DMS 273 (cell line): Measurements from ENCODE around the gene ATP6AP1.

Experiments used
- DNase-seq: peaks from one replicate; lab custom pipeline; 2025; ENCODE audit not compliant: unreplicated experiment; lab: John Stamatoyannopoulos, UW

Gene ATP6AP1

GRCh38 chrX:154426916-154427770 is 1.3 kb upstream of the ATP6AP1 start:
- no peak for DNase-seq

DNA sequence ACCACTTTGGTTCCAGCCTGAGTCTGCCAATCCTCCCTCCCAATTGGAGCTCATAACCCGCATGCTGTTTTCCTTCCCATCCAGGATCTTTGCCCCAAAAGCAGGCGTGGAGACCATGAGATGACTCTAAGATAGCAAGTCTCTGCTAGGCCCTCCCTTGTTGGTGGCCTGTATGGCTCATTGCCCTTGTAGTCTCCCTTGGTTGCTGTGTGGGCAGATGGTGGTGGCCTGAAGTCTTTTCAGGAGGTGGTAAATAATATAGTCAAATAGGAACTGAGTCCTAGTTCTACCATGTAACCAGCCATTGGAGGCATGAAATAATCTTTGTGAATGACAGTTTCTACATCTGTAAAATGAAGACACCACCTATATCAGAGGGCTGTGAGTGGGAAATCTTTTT is 1.2 kb downstream of the ATP6AP1 start:
- no peak for DNase-seq

DNA sequence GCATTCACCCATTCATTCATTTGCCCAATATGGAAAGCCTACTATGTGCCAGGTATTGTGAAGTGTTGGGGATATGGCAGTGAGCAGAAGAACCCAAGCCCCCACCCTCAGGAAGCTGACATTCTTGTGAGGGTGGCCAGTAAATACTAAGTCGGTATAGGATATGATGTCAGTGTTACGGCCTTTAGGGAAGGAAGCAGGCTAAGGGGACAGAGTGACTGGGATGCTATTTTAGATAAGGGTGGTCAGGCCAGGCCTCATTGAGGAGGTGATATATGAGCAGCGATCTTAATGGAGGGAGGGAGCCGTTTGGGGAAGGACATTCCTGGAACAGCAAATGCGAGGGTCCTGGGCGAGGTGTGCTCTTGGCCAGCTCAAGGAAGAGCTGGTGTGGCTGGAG is 2.0 kb downstream of the ATP6AP1 start:
- no peak for DNase-seq

DNA sequence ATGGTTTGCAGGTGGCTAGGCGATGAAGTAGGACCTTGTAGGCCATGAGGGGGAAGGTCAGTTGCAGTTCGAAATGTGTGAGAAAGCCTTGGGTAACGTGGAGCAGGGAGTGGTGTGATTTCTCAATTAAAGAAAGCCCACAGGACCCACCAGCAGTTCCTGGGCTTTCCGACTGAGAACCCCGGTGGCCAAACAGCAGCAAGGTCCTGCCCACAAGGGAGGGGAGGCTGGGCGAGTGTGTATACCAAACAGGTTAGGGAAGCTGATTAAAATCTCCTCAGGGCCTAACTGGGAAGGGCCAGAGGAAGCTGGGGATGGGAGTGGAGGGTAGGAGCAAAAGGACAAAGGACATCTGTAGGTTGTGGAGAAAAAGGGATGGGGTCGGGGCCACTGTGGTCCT is 2.4 kb downstream of the ATP6AP1 start:
- no peak for DNase-seq

DNA sequence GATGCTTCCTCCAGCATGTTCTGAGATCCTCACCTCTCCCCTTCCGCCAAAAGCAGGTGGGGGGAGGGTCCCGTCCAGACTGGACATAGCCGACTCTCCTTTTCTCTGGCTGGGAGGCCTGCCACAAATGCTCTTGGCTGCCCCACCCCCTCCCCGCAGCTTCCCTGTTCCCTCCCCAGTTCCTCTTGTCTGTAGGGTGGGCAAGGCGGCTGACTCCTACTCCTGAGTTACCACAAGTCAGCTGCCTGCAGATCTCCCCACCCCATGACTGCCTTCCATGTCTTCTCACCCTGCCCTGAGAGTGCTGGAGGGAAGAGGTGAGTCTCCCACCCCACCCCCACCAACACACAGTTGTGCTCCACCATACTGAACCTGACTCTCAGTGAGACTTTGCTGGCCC is 2.9 kb downstream of the ATP6AP1 start:
- DNase-seq, result no peak

GRCh38 chrX:154432210-154432609 is 3.7 kb downstream of the ATP6AP1 start:
- no peak for DNase-seq

GRCh38 chrX:154433605-154434004 is 5.1 kb downstream of the ATP6AP1 start:
- no peak for DNase-seq

GRCh38 chrX:154434394-154435168 is 6.1 kb downstream of the ATP6AP1 start:
- DNase-seq, result no peak

- DNase-seq, result no peak
Observed at GRCh38 chrX:154435171-154435733, 6.8 kb downstream of the ATP6AP1 start.

- DNase-seq, result peak; percentile 77
Observed at GRCh38 chrX:154436374-154436982, 8.0 kb downstream of the ATP6AP1 start.

- peak; percentile 77 for DNase-seq
Observed at GRCh38 chrX:154436983-154437752, 8.7 kb downstream of the ATP6AP1 start, which contains the start of gene GDI1. TSS of gene GDI1 (plus strand) at chrX:154437154. CDS start at chrX:154437255, 101 bp downstream.

- DNase-seq, result no peak
Observed at GRCh38 chrX:154437971-154438893, 9.8 kb downstream of the ATP6AP1 start.

GRCh38 chrX:154439841-154440240 is 11.4 kb downstream of the ATP6AP1 start:
- no peak for DNase-seq

DNA sequence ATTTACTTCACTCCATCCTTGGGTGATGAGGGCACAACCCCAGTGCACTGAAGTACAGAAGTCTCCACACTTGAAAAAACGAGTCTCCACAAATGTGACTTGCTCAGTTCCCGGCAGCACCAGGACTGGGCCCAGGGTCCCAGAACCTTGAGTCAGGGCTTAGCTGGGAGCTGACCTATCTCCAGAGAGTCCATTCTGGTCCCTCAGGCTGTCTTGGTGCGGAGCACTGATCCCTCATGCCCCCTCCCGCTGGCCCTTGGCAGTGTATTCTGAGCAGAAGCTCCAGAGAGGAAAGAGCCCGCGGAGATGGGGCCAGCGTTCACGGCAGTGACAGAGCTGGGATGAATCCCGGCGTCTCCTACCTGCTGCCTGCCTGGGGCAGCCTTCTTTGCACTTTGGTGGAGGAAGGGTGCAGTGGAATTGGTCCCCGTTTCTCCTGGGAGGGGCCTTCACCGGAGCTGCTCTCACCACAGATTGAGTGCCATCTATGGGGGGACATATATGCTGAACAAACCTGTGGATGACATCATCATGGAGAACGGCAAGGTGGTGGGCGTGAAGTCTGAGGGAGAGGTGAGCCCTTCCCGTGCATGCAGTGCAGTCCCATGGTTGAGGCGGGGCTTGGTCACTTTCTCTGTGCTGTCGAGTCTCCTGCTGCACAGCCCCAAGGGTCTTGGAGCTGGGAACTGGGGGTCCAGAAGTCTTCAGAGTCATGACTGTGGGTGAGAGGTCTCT is 12.3 kb downstream of the ATP6AP1 start:
- DNase-seq, result no peak

- no peak for DNase-seq
Observed at GRCh38 chrX:154441564-154441963, 13.1 kb downstream of the ATP6AP1 start.

DNA sequence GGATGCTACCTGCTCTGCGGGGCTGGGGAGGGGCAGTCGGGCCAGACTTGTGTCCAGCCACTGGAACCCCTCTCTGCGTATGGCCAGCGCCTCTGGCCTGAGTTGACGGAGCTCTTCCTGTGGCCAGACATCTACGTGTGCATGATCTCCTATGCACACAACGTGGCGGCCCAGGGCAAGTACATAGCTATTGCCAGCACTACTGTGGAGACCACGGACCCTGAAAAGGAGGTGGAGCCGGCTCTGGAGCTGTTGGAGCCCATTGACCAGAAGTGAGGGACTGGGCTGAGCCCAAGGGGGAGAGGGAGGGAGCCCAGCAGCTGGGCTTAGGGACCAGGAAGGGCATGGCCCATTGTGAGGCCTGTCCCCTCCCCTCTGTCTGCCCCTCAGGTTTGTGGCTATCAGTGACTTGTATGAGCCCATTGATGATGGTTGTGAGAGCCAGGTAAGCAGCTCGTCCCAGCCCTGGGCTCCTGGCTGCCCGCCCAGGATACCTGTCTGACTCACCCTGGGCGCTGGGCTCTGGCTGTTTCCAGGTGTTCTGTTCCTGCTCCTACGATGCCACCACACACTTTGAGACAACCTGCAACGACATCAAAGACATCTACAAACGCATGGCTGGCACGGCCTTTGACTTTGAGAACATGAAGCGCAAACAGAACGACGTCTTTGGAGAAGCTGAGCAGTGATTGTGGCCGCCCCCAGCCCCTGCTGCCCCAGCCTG is 13.7 kb downstream of the ATP6AP1 start:
- DNase-seq, result no peak

GRCh38 chrX:154443479-154443910 is 15.0 kb downstream of the ATP6AP1 start:
- peak; percentile 59 for DNase-seq
